GM12878 (cell line): ENCODE results near the gene FBLN7. TPM values are rescaled to one million over a fixed set of nuclear protein-coding genes. Genes with fewer than 3 reads are reported as not detected.

ENCODE experiments used
- ATAC-seq: fragments of 200-7000 bp; cut with Tn5 transposase; 3 replicates; pipeline ENCODE4 v1.9.1; 2020; ENCODE audit warnings: mild to moderate bottlenecking, moderate library complexity
- BruUV-seq: library from RNA; stranded (reverse); fragments of 400-500 nt; replicated peaks from 2 replicates; lab custom pipeline; 2021; lab: Mats Ljungman, UMichigan
- CTCF ChIA-PET: fragments of 300-600 bp; sonication (Branson Sonifier 250); formaldehyde crosslinking; extraction: SDS; loops from one replicate; lab custom pipeline; 2021; ENCODE audit warnings: inconsistent platforms; lab: Yijun Ruan, JAX
- POLR2A ChIA-PET: fragments of 350-600 bp; formaldehyde crosslinking; extraction: SDS; loops from one replicate; lab custom pipeline; 2021; ENCODE audit warnings: inconsistent platforms; lab: Charles Lee
- RAD21 ChIA-PET: fragments of 300-600 bp; sonication (Branson Sonifier 250); formaldehyde crosslinking; loops from one replicate; lab custom pipeline; 2023; ENCODE audit warnings: antibody characterized with exemption; ENCODE audit not compliant: unreplicated experiment; lab: Charles Lee
- SMC1A ChIA-PET: fragments of 300-600 bp; sonication (Branson Sonifier 250); formaldehyde crosslinking; loops from one replicate; lab custom pipeline; 2023; ENCODE audit not compliant: unreplicated experiment, uncharacterized antibody; lab: Charles Lee
- DNase-seq: peaks from one replicate; pipeline ENCODE4 v3.0.0-alpha.2; 2011; ENCODE audit warnings: low read depth, low spot score
- FAIRE-seq: peaks from 3 replicates; lab custom pipeline; 2011; peaks lifted over from hg19 to GRCh38; lab: Jason Lieb, UNC
- H2AFZ ChIP-seq: 2 replicates; pipeline ENCODE4 v1.6.0; 2011; ENCODE audit warnings: low read depth, low read length, control low read depth; ENCODE audit not compliant: control insufficient read depth
- H3K27ac ChIP-seq: 2 replicates; pipeline ENCODE4 v1.5.1; 2011; ENCODE audit warnings: control low read depth; ENCODE audit not compliant: control insufficient read depth, insufficient read depth
- H3K27me3 ChIP-seq, 2 experiments: replicated peaks in 1 of 2; 2 replicates each; pipeline versions ENCODE4 v1.6.0 to v1.6.1; 2011; ENCODE audit warnings: low read length in 1 of 2; ENCODE audit not compliant: control insufficient read depth in 2 of 2, insufficient read depth in 2 of 2
- H3K36me3 ChIP-seq, 2 experiments: 2 replicates each; pipeline ENCODE4 v1.5.1; 2011; ENCODE audit warnings: low read length in 1 of 2; ENCODE audit not compliant: control insufficient read depth in 2 of 2, insufficient read depth in 2 of 2
- H3K4me1 ChIP-seq: 2 replicates; pipeline ENCODE4 v1.6.1; 2011; ENCODE audit warnings: mild to moderate bottlenecking, low read length, moderate library complexity, mixed read lengths; ENCODE audit not compliant: control insufficient read depth, insufficient read depth
- H3K4me2 ChIP-seq: 2 replicates; pipeline ENCODE4 v1.6.0; 2011; ENCODE audit warnings: control low read depth; ENCODE audit not compliant: control insufficient read depth, insufficient read depth
- H3K4me3 ChIP-seq: fragments of 200-600 bp; sonication (generic); 2 replicates; pipeline ENCODE4 v1.5.1; 2016
- H3K79me2 ChIP-seq: 2 replicates; pipeline ENCODE4 v1.6.0; 2011; ENCODE audit warnings: low read length; ENCODE audit not compliant: control insufficient read depth, insufficient read depth
- H3K9ac ChIP-seq: 2 replicates; pipeline ENCODE4 v1.8.0; 2011; ENCODE audit warnings: low read length, control low read depth, mixed read lengths; ENCODE audit not compliant: control insufficient read depth, insufficient read depth
- H3K9me3 ChIP-seq: replicated peaks from 3 replicates; pipeline ENCODE4 v1.5.1; 2011; ENCODE audit warnings: mild to moderate bottlenecking, low read length; ENCODE audit not compliant: control insufficient read depth, insufficient read depth
- H4K20me1 ChIP-seq: 2 replicates; pipeline ENCODE4 v1.6.0; 2011; ENCODE audit not compliant: control insufficient read depth, insufficient read depth
- ATF7 ChIP-seq: fragments of 450-650 bp; IDR thresholded peaks from 2 replicates; pipeline ENCODE4 v1.6.1; 2016; ENCODE audit warnings: low read depth, mild to moderate bottlenecking
- NBN ChIP-seq: fragments of 450-650 bp; IDR thresholded peaks from 2 replicates; pipeline ENCODE4 v1.6.1; 2016
- NFYA ChIP-seq: IDR thresholded peaks from 2 replicates; pipeline ENCODE4 v1.6.1; 2011; ENCODE audit warnings: low read depth, mild to moderate bottlenecking, low read length, improper control_type of control experiment, borderline replicate concordance
- WGBS: methylation state at CpG from one replicate; pipeline ENCODE4 v1.1.6; 2016; ENCODE audit warnings: low lambda C conversion rate; ENCODE audit not compliant: insufficient replicate concordance, insufficient coverage; ENCODE audit errors: missing lambda C conversion rate; 5-methylcytosine and 5-hydroxymethylcytosine counted together
- in situ Hi-C: fragments of 300-500 bp; cut with MboI; formaldehyde crosslinking; loops from 9 replicates; pipeline ENCODE4 v1.14.3; 2018; ENCODE audit warnings: mixed read lengths
- intact Hi-C: fragments of 100-400 bp; cut with micrococcal nuclease; formaldehyde crosslinking; loops from one replicate; pipeline ENCODE4 v1.14.2; 2022; ENCODE audit not compliant: unreplicated experiment
- polyA plus RNA-seq, 11 experiments: library from polyadenylated mRNA; depleted of rRNA in 4 of 11; unstranded in 6 of 11; stranded (reverse) in 5 of 11; fragments of >200 nt; fragmentation: Nextera tagmentation in 4 of 11; fragmentation: Illumina TruSeq in 1 of 11; extraction: Ambion mirVana in 4 of 11; extraction: Trizol in 1 of 11; gene quantifications; 1 replicate in 1 of 11; 2 replicates in 10 of 11; pipeline versions ENCODE4 v1.2.1 to v1.2.3, GENCODE V29; 2011 to 2016; ENCODE audit warnings: inconsistent platforms in 2 of 11, missing spikeins in 2 of 11, low read depth in 1 of 11
- total RNA-seq, 4 experiments: library from RNA; depleted of rRNA in 3 of 4; stranded (reverse); fragments of >200 nt in 3 of 4; fragmentation: Illumina TruSeq in 1 of 4; extraction: Trizol in 1 of 4; gene quantifications; 2 replicates each; pipeline versions ENCODE4 v1.2.1 to v1.2.3, GENCODE V29; 2013 to 2021
- TF ChIP-seq, protein P1 (sequence below): fragments of 450-650 bp; IDR thresholded peaks from 2 replicates; pipeline ENCODE4 v1.6.1; 2017; ENCODE audit warnings: mild to moderate bottlenecking, moderate library complexity
- TF ChIP-seq, protein P2 (sequence below): IDR thresholded peaks from 2 replicates; pipeline ENCODE4 v1.6.1; 2012; ENCODE audit warnings: low read depth, low read length, improper control_type of control experiment

FBLN7 gene
- total and polyA plus RNA-seq, 10 of the 15 experiments (the other 5 are each of a cell fraction or from before 2014, with no cell fraction given): 0.01 to 0.10 (median 0.01) TPM; not detected in 7

DNA sequence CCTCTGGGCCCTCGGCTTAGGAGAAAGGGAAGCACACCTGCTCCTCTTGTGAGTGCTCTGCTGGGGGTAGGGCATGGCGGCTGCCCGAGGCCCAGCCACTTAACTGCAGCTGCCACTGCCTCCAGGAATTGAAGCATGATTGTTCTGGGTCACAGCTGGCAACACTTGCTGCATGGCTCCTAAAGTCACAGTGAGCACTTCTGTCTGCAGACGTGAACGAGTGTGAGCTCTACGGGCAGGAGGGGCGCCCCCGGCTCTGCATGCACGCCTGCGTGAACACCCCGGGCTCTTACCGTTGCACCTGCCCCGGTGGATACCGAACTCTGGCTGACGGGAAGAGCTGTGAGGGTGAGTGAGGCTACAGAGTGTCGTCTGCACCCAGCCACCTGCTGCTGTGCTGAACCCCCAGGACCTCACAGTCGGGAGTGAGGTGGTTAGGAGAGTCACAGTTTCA is 44.4 kb downstream of the FBLN7 start:
- ChIA-PET CTCF (no interaction called here), RAD21 (no interaction called here), POLR2A (no interaction called here), SMC1A (interaction anchor here (0.9 kb wide), 1 partner anchor 20 kb away, joined by 3 read pairs; no protein-coding TSS in a partner anchor)
- H3K36me3 ChIP-seq: no peaks in the 10 kb centered on the region
- DNase-seq (no peak), FAIRE-seq (no peak), ATAC-seq (no peak)
- no peak overlapping the region for H3K4me2 ChIP-seq
- in situ Hi-C loops: no loop called here
- no TSS peak for BruUV-seq
- H3K27ac ChIP-seq: no peak overlapping the region
- H3K4me1 ChIP-seq: peaks cover 2% of the 10 kb centered on the region; the same call in 1 of the 2 replicates
- H3K79me2 ChIP-seq: no peaks in the 10 kb centered on the region
- no peaks in the 10 kb centered on the region for H4K20me1 ChIP-seq
- H3K27me3 ChIP-seq: peaks cover 0 to 7% of the 10 kb centered on the region in 2 experiments
- intact Hi-C loops: no loop called here
- no peak overlapping the region for H3K9ac ChIP-seq
- H3K4me3 ChIP-seq: no peak overlapping the region
- TF ChIP-seq NBN: no peak
- TF ChIP-seq, protein P1, sequence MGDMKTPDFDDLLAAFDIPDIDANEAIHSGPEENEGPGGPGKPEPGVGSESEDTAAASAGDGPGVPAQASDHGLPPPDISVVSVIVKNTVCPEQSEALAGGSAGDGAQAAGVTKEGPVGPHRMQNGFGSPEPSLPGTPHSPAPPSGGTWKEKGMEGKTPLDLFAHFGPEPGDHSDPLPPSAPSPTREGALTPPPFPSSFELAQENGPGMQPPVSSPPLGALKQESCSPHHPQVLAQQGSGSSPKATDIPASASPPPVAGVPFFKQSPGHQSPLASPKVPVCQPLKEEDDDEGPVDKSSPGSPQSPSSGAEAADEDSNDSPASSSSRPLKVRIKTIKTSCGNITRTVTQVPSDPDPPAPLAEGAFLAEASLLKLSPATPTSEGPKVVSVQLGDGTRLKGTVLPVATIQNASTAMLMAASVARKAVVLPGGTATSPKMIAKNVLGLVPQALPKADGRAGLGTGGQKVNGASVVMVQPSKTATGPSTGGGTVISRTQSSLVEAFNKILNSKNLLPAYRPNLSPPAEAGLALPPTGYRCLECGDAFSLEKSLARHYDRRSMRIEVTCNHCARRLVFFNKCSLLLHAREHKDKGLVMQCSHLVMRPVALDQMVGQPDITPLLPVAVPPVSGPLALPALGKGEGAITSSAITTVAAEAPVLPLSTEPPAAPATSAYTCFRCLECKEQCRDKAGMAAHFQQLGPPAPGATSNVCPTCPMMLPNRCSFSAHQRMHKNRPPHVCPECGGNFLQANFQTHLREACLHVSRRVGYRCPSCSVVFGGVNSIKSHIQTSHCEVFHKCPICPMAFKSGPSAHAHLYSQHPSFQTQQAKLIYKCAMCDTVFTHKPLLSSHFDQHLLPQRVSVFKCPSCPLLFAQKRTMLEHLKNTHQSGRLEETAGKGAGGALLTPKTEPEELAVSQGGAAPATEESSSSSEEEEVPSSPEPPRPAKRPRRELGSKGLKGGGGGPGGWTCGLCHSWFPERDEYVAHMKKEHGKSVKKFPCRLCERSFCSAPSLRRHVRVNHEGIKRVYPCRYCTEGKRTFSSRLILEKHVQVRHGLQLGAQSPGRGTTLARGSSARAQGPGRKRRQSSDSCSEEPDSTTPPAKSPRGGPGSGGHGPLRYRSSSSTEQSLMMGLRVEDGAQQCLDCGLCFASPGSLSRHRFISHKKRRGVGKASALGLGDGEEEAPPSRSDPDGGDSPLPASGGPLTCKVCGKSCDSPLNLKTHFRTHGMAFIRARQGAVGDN: no peak
- no peak for TF ChIP-seq NFYA
- no peak for TF ChIP-seq ATF7
- TF ChIP-seq, protein P2, sequence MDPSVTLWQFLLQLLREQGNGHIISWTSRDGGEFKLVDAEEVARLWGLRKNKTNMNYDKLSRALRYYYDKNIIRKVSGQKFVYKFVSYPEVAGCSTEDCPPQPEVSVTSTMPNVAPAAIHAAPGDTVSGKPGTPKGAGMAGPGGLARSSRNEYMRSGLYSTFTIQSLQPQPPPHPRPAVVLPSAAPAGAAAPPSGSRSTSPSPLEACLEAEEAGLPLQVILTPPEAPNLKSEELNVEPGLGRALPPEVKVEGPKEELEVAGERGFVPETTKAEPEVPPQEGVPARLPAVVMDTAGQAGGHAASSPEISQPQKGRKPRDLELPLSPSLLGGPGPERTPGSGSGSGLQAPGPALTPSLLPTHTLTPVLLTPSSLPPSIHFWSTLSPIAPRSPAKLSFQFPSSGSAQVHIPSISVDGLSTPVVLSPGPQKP: no peak
- H3K9me3 ChIP-seq: no peaks in the 10 kb centered on the region; the same call in 2 of the 3 replicates
- H2AFZ ChIP-seq: no peak overlapping the region
- 15% methylated on average over 17 of the region's 17 CpGs for WGBS
